HCT116 (cell line): ENCODE measurements around the gene MAFG. TPM values are rescaled to one million over a fixed set of nuclear protein-coding genes. Genes with fewer than 3 reads are reported as not detected.
"Not testable (repeated sequence)": the region's sequence is repeated elsewhere in the genome, so short reads cannot be mapped to it uniquely, and the experiment has no call there.

Source experiments
- ATAC-seq: fragments of 200-7000 bp; cut with Tn5 transposase; 2 replicates; pipeline ENCODE4 v1.9.1; 2020; ENCODE audit warnings: mild to moderate bottlenecking, moderate library complexity
- BruUV-seq: library from RNA; stranded (reverse); fragments of 400-500 nt; replicated peaks from 2 replicates; lab custom pipeline; 2021; lab: Mats Ljungman, UMichigan
- CTCF ChIA-PET: fragments of 300-600 bp; sonication (Branson Sonifier 250); formaldehyde crosslinking; loops from one replicate; lab custom pipeline; 2021; ENCODE audit warnings: antibody characterized with exemption; lab: Charles Lee
- POLR2A ChIA-PET: fragments of 300-600, 350-600 bp; sonication (Branson Sonifier 250); formaldehyde crosslinking; loops from one replicate; lab custom pipeline; 2021; ENCODE audit warnings: antibody characterized with exemption; lab: Charles Lee
- RAD21 ChIA-PET, 2 experiments: fragments of 300-600 bp; sonication (Branson Sonifier 250); formaldehyde crosslinking; loops; one replicate each; lab custom pipeline; 2023; ENCODE audit warnings: low total read pairs in 2 of 2; ENCODE audit not compliant: uncharacterized antibody in 2 of 2, unreplicated experiment in 2 of 2, low non-redundant PET in 1 of 2; lab: Charles Lee
- DNase-seq: peaks from one replicate; pipeline ENCODE4 v3.0.0-alpha.2; 2010; ENCODE audit warnings: low read depth, low spot score
- H2AFZ ChIP-seq: fragments of 200-600 bp; shearing (Covaris generic), sonication (generic); 2 replicates; pipeline ENCODE4 v1.6.1; 2017; ENCODE audit warnings: low read depth, mixed run types, mixed read lengths, antibody characterized with exemption, low read length; ENCODE audit not compliant: poor library complexity, severe bottlenecking
- H3K27ac ChIP-seq: 2 replicates; pipeline ENCODE4 v1.5.1; 2012; ENCODE audit warnings: low read depth, low read length
- H3K27me3 ChIP-seq: fragments of 200-600 bp; sonication (generic); 2 replicates; pipeline ENCODE4 v1.6.1; 2016; ENCODE audit warnings: mixed run types, low read length, mixed read lengths; ENCODE audit not compliant: insufficient read depth
- H3K36me3 ChIP-seq, 2 experiments: fragments of 200-500 bp in 1 of 2; fragments of 200-600 bp in 1 of 2; sonication (Bioruptor generic) in 1 of 2; sonication (generic) in 1 of 2; 2 replicates each; pipeline versions ENCODE4 v1.5.1 to v1.6.1; 2014 to 2016; ENCODE audit warnings: low read length in 2 of 2, inconsistent platforms in 1 of 2, mixed read lengths in 1 of 2, mixed run types in 1 of 2; ENCODE audit not compliant: insufficient read depth in 2 of 2, control insufficient read depth in 1 of 2
- H3K4me1 ChIP-seq, 2 experiments: fragments of 200-600 bp in 1 of 2; sonication (generic) in 1 of 2; 2 replicates each; pipeline versions ENCODE4 v1.5.1 to v1.6.1; 2012 to 2017; ENCODE audit warnings: low read length in 2 of 2, inconsistent platforms in 1 of 2, mild to moderate bottlenecking in 1 of 2, mixed read lengths in 1 of 2, mixed run types in 1 of 2, moderate library complexity in 1 of 2; ENCODE audit not compliant: insufficient read depth in 2 of 2, control insufficient read depth in 1 of 2
- H3K4me2 ChIP-seq: fragments of 200-600 bp; sonication (generic); 2 replicates; pipeline ENCODE4 v1.6.1; 2017; ENCODE audit warnings: mixed run types, low read length, mixed read lengths
- H3K4me3 ChIP-seq, 2 experiments: fragments of 200-600 bp in 1 of 2; sonication (generic) in 1 of 2; replicated peaks in 1 of 2; 2 replicates each; pipeline ENCODE4 v1.5.1; 2011 to 2016; ENCODE audit warnings: low read length in 2 of 2, control low read depth in 1 of 2, low read depth in 1 of 2, mild to moderate bottlenecking in 1 of 2, mixed read lengths in 1 of 2, mixed run types in 1 of 2
- H3K79me2 ChIP-seq: fragments of 200-600 bp; sonication (generic); 2 replicates; pipeline ENCODE4 v1.6.1; 2017; ENCODE audit warnings: mild to moderate bottlenecking, mixed run types, low read length, moderate library complexity, mixed read lengths; ENCODE audit not compliant: insufficient read depth
- H3K9ac ChIP-seq: fragments of 200-600 bp; sonication (generic); 2 replicates; pipeline ENCODE4 v1.6.1; 2016; ENCODE audit warnings: low read length, mixed read lengths
- H3K9me2 ChIP-seq: fragments of 200-600 bp; sonication (generic), shearing (Covaris generic); 2 replicates; pipeline ENCODE4 v1.6.1; 2017; ENCODE audit warnings: mixed run types, mild to moderate bottlenecking, moderate library complexity; ENCODE audit not compliant: insufficient read depth
- H3K9me3 ChIP-seq, 2 experiments: fragments of 200-500 bp in 1 of 2; fragments of 200-600 bp in 1 of 2; sonication (Bioruptor generic) in 1 of 2; sonication (generic) in 1 of 2; 2 replicates each; pipeline ENCODE4 v1.6.1; 2014 to 2017; ENCODE audit warnings: low read length in 2 of 2, mixed read lengths in 2 of 2, inconsistent platforms in 1 of 2, low read depth in 1 of 2, mild to moderate bottlenecking in 1 of 2, mixed run types in 1 of 2, moderate library complexity in 1 of 2; ENCODE audit not compliant: control insufficient read depth in 1 of 2, insufficient read depth in 1 of 2
- H4K20me1 ChIP-seq: fragments of 200-600 bp; sonication (generic), shearing (Covaris generic); 2 replicates; pipeline ENCODE4 v1.6.1; 2017; ENCODE audit warnings: mixed run types, mild to moderate bottlenecking, moderate library complexity; ENCODE audit not compliant: insufficient read depth
- RAD21 ChIP-seq: IDR thresholded peaks from 2 replicates; pipeline ENCODE4 v1.6.1; 2012; ENCODE audit warnings: low read depth, mild to moderate bottlenecking
- intact Hi-C: fragments of 100-400 bp; cut with micrococcal nuclease; formaldehyde crosslinking; loops from 2 replicates; pipeline ENCODE4 v1.10.0; 2022
- total RNA-seq: library from RNA; stranded (reverse); gene quantifications from one replicate; pipeline ENCODE4 v1.2.1, GENCODE V29; 2021; ENCODE audit not compliant: unreplicated experiment
- TF ChIP-seq, protein P1 (sequence below), 3 experiments: fragments of 200-600 bp in 1 of 3; sonication (generic) in 1 of 3; IDR thresholded peaks in 2 of 3; conservative IDR thresholded peaks in 1 of 3; 2 replicates each; pipeline ENCODE4 v1.5.1; 2012 to 2017; ENCODE audit warnings: low read depth in 2 of 3, low read length in 2 of 3, antibody characterized with exemption in 1 of 3, borderline replicate concordance in 1 of 3, control low read depth in 1 of 3, mild to moderate bottlenecking in 1 of 3, mixed read lengths in 1 of 3, mixed run types in 1 of 3, moderate library complexity in 1 of 3; ENCODE audit not compliant: insufficient read depth in 1 of 3

MAFG gene
- total RNA-seq, 1 experiment from 2014 or later, result 46.8 TPM

- DNase-seq, H3K4me2 ChIP-seq, H3K79me2 ChIP-seq, H3K36me3 ChIP-seq, intact Hi-C loops, H3K27me3 ChIP-seq, H3K4me3 ChIP-seq, H3K4me1 ChIP-seq, H3K9ac ChIP-seq, H4K20me1 ChIP-seq, H3K27ac ChIP-seq, H3K9me3 ChIP-seq, H3K9me2 ChIP-seq, BruUV-seq, H2AFZ ChIP-seq: not testable (repeated sequence)
- TF ChIP-seq, protein P1, sequence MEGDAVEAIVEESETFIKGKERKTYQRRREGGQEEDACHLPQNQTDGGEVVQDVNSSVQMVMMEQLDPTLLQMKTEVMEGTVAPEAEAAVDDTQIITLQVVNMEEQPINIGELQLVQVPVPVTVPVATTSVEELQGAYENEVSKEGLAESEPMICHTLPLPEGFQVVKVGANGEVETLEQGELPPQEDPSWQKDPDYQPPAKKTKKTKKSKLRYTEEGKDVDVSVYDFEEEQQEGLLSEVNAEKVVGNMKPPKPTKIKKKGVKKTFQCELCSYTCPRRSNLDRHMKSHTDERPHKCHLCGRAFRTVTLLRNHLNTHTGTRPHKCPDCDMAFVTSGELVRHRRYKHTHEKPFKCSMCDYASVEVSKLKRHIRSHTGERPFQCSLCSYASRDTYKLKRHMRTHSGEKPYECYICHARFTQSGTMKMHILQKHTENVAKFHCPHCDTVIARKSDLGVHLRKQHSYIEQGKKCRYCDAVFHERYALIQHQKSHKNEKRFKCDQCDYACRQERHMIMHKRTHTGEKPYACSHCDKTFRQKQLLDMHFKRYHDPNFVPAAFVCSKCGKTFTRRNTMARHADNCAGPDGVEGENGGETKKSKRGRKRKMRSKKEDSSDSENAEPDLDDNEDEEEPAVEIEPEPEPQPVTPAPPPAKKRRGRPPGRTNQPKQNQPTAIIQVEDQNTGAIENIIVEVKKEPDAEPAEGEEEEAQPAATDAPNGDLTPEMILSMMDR (IDR thresholded peaks at IDR 0.05 in 2 of 3, conservative IDR thresholded peaks at IDR 0.05 in 1 of 3; ENCODE audit: borderline replicate concordance in 1 of 3, insufficient read depth in 1 of 3, low read depth in 2 of 3, low read length in 2 of 3), result peak in 2 of 3 experiments; percentile 20 to 31; a peak in 2 of 6 replicates
- peak; percentile 62 for TF ChIP-seq RAD21
- ChIA-PET RAD21 (interaction anchor here in 1 of 2 experiments (0.8 kb wide), 1 partner anchor 27 kb away, joined by 4 read pairs; no protein-coding TSS in a partner anchor), CTCF (interaction anchor here (3.5 kb wide), 1 partner anchor 68 kb away, joined by 22 read pairs; the partner anchor contains the start of genes CENPX and LRRC45), POLR2A (interaction anchor here (2.6 to 2.9 kb wide), 2 partner anchors 10 to 69 kb away, joined by 6 to 8 read pairs; partner anchors contain the start of genes CENPX and LRRC45)
- ATAC-seq, result peak; percentile 57
Observed at GRCh38 chr17:81953443-81953842, 25.9 kb upstream of the MAFG start.

- no peak for DNase-seq
- Histone ChIP-seq H3K4me1 (peaks cover 0 to 5% of the 10 kb centered on the region in 2 experiments; a peak in 1 of 4 replicates), H3K4me3 (no peak overlapping the region), H3K36me3 (no peaks in the 10 kb centered on the region), H3K4me2 (no peak overlapping the region), H3K9ac (no peak overlapping the region), H4K20me1 (no peaks in the 10 kb centered on the region), H3K27me3 (no peaks in the 10 kb centered on the region), H3K9me3 (no peaks in the 10 kb centered on the region), H2AFZ (no peak overlapping the region), H3K27ac (no peak overlapping the region), H3K9me2 (no peaks in the 10 kb centered on the region), H3K79me2 (no peaks in the 10 kb centered on the region)
- no TSS peak for BruUV-seq
- RAD21 ChIA-PET, result no interaction called here
- POLR2A ChIA-PET, result interaction anchor here (0.9 to 2.6 kb wide), 2 partner anchors 70 to 92 kb away, joined by 4 to 6 read pairs; partner anchors contain the start of genes CENPX and LRRC45
- ATAC-seq, result no peak
- intact Hi-C loops, result no loop called here
- TF ChIP-seq, protein P1 (IDR thresholded peaks at IDR 0.05 in 2 of 3, conservative IDR thresholded peaks at IDR 0.05 in 1 of 3; ENCODE audit: borderline replicate concordance in 1 of 3, insufficient read depth in 1 of 3, low read depth in 2 of 3, low read length in 2 of 3), result no peak
- CTCF ChIA-PET, result interaction anchor here (3.5 kb wide), 1 partner anchor 69 kb away, joined by 22 read pairs; the partner anchor contains the start of genes CENPX and LRRC45
Observed at GRCh38 chr17:81952792-81953228, 25.3 kb upstream of the MAFG start.
